ENCODE measurements around the gene PRKG1. TPM values are rescaled to one million over a fixed set of nuclear protein-coding genes. Genes with fewer than 3 reads are reported as not detected.

Gene PRKG1
- total and polyA plus RNA-seq, 2 of the 4 experiments (the other 2 are of a cell fraction) = 3.5 to 18.3 TPM

DNA sequence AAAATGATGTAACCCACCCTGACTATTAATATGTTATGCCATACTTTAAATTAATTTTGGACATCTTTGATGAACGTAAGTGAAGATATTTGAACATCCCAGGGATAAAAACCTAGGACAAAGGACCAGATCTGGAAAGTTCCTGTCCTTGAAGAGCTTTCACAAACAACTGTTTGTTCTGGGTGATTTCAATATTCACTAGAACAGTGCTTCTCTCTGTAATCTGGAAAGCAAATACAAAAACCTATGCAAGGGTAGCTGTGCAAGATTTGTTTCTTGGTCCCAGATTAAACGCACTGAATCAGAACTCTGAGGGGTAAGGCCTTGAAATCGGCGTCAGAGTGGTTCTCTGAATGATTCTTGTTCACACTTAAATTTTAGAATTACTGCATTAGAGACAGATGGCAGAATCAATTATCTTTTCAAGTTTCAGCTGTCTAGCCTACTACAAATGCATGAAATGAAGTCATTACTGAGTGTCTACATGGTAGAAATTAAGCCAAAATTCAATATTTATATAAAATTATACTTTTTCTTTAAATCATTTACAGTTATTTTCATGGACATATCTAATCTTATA is 694.7 kb downstream of the PRKG1 start:
- H2BK120ac ChIP-seq (ENCODE audit: low read depth, low read length) = no peak overlapping the region
- no peak overlapping the region for H4K8ac ChIP-seq (ENCODE audit: low read depth in 2 of 2, low read length in 2 of 2)
- H3K4me2 ChIP-seq (ENCODE audit: low read depth, low read length) = no peak overlapping the region
- ATAC-seq (ENCODE audit: low read depth) (no peak), DNase-seq (no peak)
- H3K4me3 ChIP-seq (ENCODE audit: insufficient read depth, low read depth, low read length) = no peak overlapping the region
- no peaks in the 10 kb centered on the region for H3K27me3 ChIP-seq (ENCODE audit: control insufficient read depth, insufficient read depth, low read length)
- dilution Hi-C loops (cut with HindIII; ENCODE audit: low sequenced_read_pairs, unreplicated experiment) (no loop called here), in situ Hi-C loops (cut with MboI; ENCODE audit: low sequenced_read_pairs) (no loop called here), intact Hi-C loops (cut with micrococcal nuclease) (no loop called here)
- H3K36me3 ChIP-seq (ENCODE audit: control insufficient read depth, insufficient read depth, low read length) = no peaks in the 10 kb centered on the region
- H3K18ac ChIP-seq (ENCODE audit: low read depth, low read length) = no peak overlapping the region
- no peak overlapping the region for H3K9ac ChIP-seq (ENCODE audit: low read depth, low read length)
- H2BK15ac ChIP-seq (ENCODE audit: low read depth, low read length) = no peak overlapping the region
- H2BK5ac ChIP-seq (ENCODE audit: low read depth, low read length, poor library complexity, severe bottlenecking) = no peak overlapping the region
- H3K79me1 ChIP-seq (ENCODE audit: low read depth in 1 of 2, low read length in 2 of 2) = no peaks in the 10 kb centered on the region; a peak in 1 of 4 replicates
- H4K5ac ChIP-seq (ENCODE audit: low read depth, low read length) = no peak overlapping the region
- no peaks in the 10 kb centered on the region; the same call in 1 of the 2 replicates for H4K20me1 ChIP-seq (ENCODE audit: insufficient read depth, low read length)
- H2AFZ ChIP-seq (replicated peaks; ENCODE audit: low read length, poor library complexity) = no peak overlapping the region
- POLR2A ChIA-PET (ENCODE audit: unreplicated experiment) = no interaction called here
- no peak overlapping the region for H3K4ac ChIP-seq (ENCODE audit: low read depth, low read length)
- no CpG with 5 or more reads among the region's 4 CpGs for WGBS, 2 experiments (ENCODE audit: extremely low coverage in 2 of 2, insufficient read length in 1 of 2)
- peaks cover 7% of the 10 kb centered on the region for H3K4me1 ChIP-seq (ENCODE audit: control insufficient read depth, insufficient read depth, low read length)
- no peak overlapping the region for H3K14ac ChIP-seq (replicated peaks; ENCODE audit: low read depth, low read length)
- CTCF ChIA-PET = no interaction called here
- H2BK20ac ChIP-seq (ENCODE audit: low read depth, low read length) = no peak overlapping the region
- H2AK9ac ChIP-seq (replicated peaks; ENCODE audit: low read depth, low read length, poor library complexity) = no peak overlapping the region
- H3K9me3 ChIP-seq (ENCODE audit: control insufficient read depth, insufficient read depth, low read length) = peaks cover 2% of the 10 kb centered on the region; the same call in 1 of the 2 replicates
- no peaks in the 10 kb centered on the region for H3K9me1 ChIP-seq (ENCODE audit: insufficient read depth, low read length)
- H4K91ac ChIP-seq (ENCODE audit: insufficient read depth, low read depth, low read length) = no peak overlapping the region
- H2AK5ac ChIP-seq (ENCODE audit: low read depth, low read length) = no peak overlapping the region
- H3K27ac ChIP-seq (ENCODE audit: insufficient read depth, low read length) = no peak overlapping the region
- no TSS peak for BruUV-seq (replicated peaks)
- H3K56ac ChIP-seq (ENCODE audit: extremely low read depth, insufficient read depth, low read length) = no peak overlapping the region
- no peak for TF ChIP-seq SMC3 (IDR thresholded peaks at IDR 0.05; ENCODE audit: low read depth, low read length)
- TF ChIP-seq CHD1 (IDR thresholded peaks at IDR 0.05; ENCODE audit: low read depth, low read length) = no peak
- no peak for TF ChIP-seq RFX5 (IDR thresholded peaks at IDR 0.05; ENCODE audit: low read depth, low read length)
- no peak for TF ChIP-seq CTCF (conservative IDR thresholded peaks at IDR 0.05; ENCODE audit: low read depth, low read length)
- TF ChIP-seq ELK1 (IDR thresholded peaks at IDR 0.05; ENCODE audit: borderline replicate concordance, low read depth, low read length) = no peak
- TF ChIP-seq MAZ (IDR thresholded peaks at IDR 0.05; ENCODE audit: borderline replicate concordance, low read depth, low read length) = no peak
- no peak for TF ChIP-seq POLR2A (IDR thresholded peaks at IDR 0.05; ENCODE audit: low read depth, low read length)
- no peak for TF ChIP-seq RCOR1 (IDR thresholded peaks at IDR 0.05; ENCODE audit: insufficient replicate concordance, low read length)
- no peak for TF ChIP-seq CEBPB (IDR thresholded peaks at IDR 0.05; ENCODE audit: low read depth, low read length)
- TF ChIP-seq NFE2L2 (IDR thresholded peaks at IDR 0.05; ENCODE audit: low read depth, low read length) = no peak
- no peak for TF ChIP-seq MAFK (IDR thresholded peaks at IDR 0.05; ENCODE audit: low read depth, low read length)
- no peak for TF ChIP-seq USF2 (IDR thresholded peaks at IDR 0.05; ENCODE audit: low read depth, low read length)
- TF ChIP-seq RAD21 (IDR thresholded peaks at IDR 0.05; ENCODE audit: low read length) = no peak
- H3K23ac ChIP-seq (ENCODE audit: low read depth, low read length) = no peak overlapping the region
